Urinary bladder (tissue), 4 donors: ENCODE data around the gene KRTAP21-1. TPM values are rescaled to one million over a fixed set of nuclear protein-coding genes. Genes with fewer than 3 reads are reported as not detected.

Experiments used
- DNase-seq: peaks from one replicate; pipeline ENCODE4 v3.0.0-alpha.2; 2015; ENCODE audit errors: extremely low spot score
- H3K27ac ChIP-seq: one replicate; pipeline ENCODE4 v1.5.1; 2013; ENCODE audit warnings: low read depth, mild to moderate bottlenecking, moderate library complexity
- H3K36me3 ChIP-seq: one replicate; pipeline ENCODE4 v1.6.1; 2013; ENCODE audit warnings: mild to moderate bottlenecking, moderate library complexity; ENCODE audit not compliant: insufficient read depth
- H3K4me1 ChIP-seq: one replicate; pipeline ENCODE4 v1.6.1; 2013; ENCODE audit warnings: mild to moderate bottlenecking, moderate library complexity; ENCODE audit not compliant: insufficient read depth
- H3K4me3 ChIP-seq: one replicate; pipeline ENCODE4 v1.5.1; 2013; ENCODE audit warnings: low read depth, low read length
- WGBS: extraction: QIAGEN DNeasy Blood & Tissue Kit; methylation state at CpG from one replicate; pipeline ENCODE4 v1.1.7; 2013; 5-methylcytosine and 5-hydroxymethylcytosine counted together
- polyA plus RNA-seq: library from polyadenylated mRNA; stranded (reverse); fragments of 200-250 nt; gene quantifications from one replicate; pipeline ENCODE4 v1.2.3, GENCODE V29; 2013
- small RNA-seq: library from RNA; depleted of rRNA; stranded (forward); fragments of <200 nt; gene quantifications from one replicate; pipeline ENCODE3, GENCODE V24; 2014
- total RNA-seq: library from RNA; depleted of rRNA; stranded (reverse); fragments of >200 nt; gene quantifications from one replicate; pipeline ENCODE4 v1.2.3, GENCODE V29; 2014
- donor health status: healthy with polysubstance abuse.
- donor health status: healthy.

Gene KRTAP21-1
- total and polyA plus RNA-seq, 2 donors = not detected

DNA sequence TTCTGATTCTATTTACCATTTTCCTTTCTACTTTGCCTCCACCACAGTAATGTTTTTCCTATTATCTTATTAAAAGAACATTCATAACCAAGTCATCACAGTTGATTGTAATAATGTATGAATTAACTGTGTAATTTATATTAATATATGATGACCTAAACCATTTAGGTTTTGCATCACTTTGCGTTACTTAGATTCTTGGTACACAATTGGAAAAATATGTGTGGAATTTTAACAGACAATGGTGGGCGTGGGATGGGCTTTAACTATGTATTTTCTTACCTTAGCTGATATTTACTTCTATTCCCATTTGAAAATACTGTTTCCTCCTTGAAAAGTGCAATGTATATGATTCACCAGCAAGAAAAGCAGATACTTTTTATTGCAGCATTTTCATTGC is 40.3 kb downstream of the KRTAP21-1 start:
- 76% methylated on average over 2 of the region's 2 CpGs for WGBS
- H3K27ac ChIP-seq = no peak overlapping the region
- no peak overlapping the region for H3K4me3 ChIP-seq
- H3K4me1 ChIP-seq = no peaks in the 10 kb centered on the region
- H3K36me3 ChIP-seq = no peaks in the 10 kb centered on the region
- no peak for DNase-seq

- H3K27ac ChIP-seq = no peak overlapping the region
- no peak overlapping the region for H3K4me3 ChIP-seq
- DNase-seq = no peak
- WGBS = 65% methylated on average over 3 of the region's 3 CpGs
- H3K4me1 ChIP-seq = no peaks in the 10 kb centered on the region
- H3K36me3 ChIP-seq = no peaks in the 10 kb centered on the region
Observed at GRCh38 chr21:30714456-30714855, 40.8 kb downstream of the KRTAP21-1 start.

GRCh38 chr21:30713766-30714165 is 41.5 kb downstream of the KRTAP21-1 start:
- H3K36me3 ChIP-seq = no peaks in the 10 kb centered on the region
- no peak overlapping the region for H3K4me3 ChIP-seq
- WGBS = 84% methylated on average over 3 of the region's 3 CpGs
- H3K4me1 ChIP-seq = no peaks in the 10 kb centered on the region
- no peak for DNase-seq
- H3K27ac ChIP-seq = no peak overlapping the region

- H3K27ac ChIP-seq = no peak overlapping the region
- no peaks in the 10 kb centered on the region for H3K4me1 ChIP-seq
- H3K36me3 ChIP-seq = no peaks in the 10 kb centered on the region
- 38% methylated on average over 3 of the region's 3 CpGs for WGBS
- no peak overlapping the region for H3K4me3 ChIP-seq
- no peak for DNase-seq
Observed at GRCh38 chr21:30710499-30710898, 44.7 kb downstream of the KRTAP21-1 start.

DNA sequence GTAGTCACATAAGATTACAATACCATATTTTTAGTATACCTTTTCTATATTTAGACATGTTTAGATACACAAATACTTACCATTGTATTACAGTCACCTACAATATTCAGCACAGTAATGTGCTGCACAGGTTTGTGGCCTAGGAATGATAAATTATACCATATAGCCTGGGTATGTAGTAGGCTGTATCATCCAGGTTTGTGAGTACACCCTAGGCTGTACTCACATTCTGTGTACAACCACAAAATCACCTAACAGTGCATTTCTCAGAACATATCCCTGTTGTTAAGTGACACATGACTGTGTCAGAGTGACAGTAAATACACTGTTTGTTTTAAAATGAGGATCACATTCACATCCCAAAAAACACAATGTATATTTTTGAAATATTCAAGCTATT is 47.8 kb downstream of the KRTAP21-1 start:
- Histone ChIP-seq H3K27ac (no peak overlapping the region), H3K4me3 (no peak overlapping the region), H3K4me1 (no peaks in the 10 kb centered on the region), H3K36me3 (no peaks in the 10 kb centered on the region)
- no peak for DNase-seq

Small RNAs within 50 kb of the gene (small RNA-seq; reads per million reads assigned to genes)
- gene AP000244.1 = not detected
- gene KRTAP21-3 = not detected
- not detected for gene KRTAP8-2P

Other genes with a start within 250 kb of the KRTAP21-1 start
- gene KRTAP19-6, start 213.6 kb downstream of the KRTAP21-1 start, total RNA-seq = not detected
- gene KRTAP19-6, start 213.6 kb downstream of the KRTAP21-1 start, polyA plus RNA-seq = not detected
- not detected for gene KRTAP19-7, start 194.1 kb downstream of the KRTAP21-1 start, total RNA-seq
- not detected for gene KRTAP19-7, start 194.1 kb downstream of the KRTAP21-1 start, polyA plus RNA-seq
- not detected for gene KRTAP22-2, start 165.0 kb downstream of the KRTAP21-1 start, total RNA-seq
- gene KRTAP22-2, start 165.0 kb downstream of the KRTAP21-1 start, polyA plus RNA-seq = not detected
- gene KRTAP6-3, start 163.0 kb downstream of the KRTAP21-1 start, total RNA-seq = not detected
- not detected for gene KRTAP6-3, start 163.0 kb downstream of the KRTAP21-1 start, polyA plus RNA-seq
- not detected for gene KRTAP6-2, start 156.5 kb downstream of the KRTAP21-1 start, total RNA-seq
- gene KRTAP6-2, start 156.5 kb downstream of the KRTAP21-1 start, polyA plus RNA-seq = not detected
- not detected for gene KRTAP22-1, start 154.3 kb downstream of the KRTAP21-1 start, total RNA-seq
- gene KRTAP22-1, start 154.3 kb downstream of the KRTAP21-1 start, polyA plus RNA-seq = not detected
- not detected for gene KRTAP6-1, start 141.5 kb downstream of the KRTAP21-1 start, total RNA-seq
- not detected for gene KRTAP6-1, start 141.5 kb downstream of the KRTAP21-1 start, polyA plus RNA-seq
- gene KRTAP20-1, start 139.0 kb downstream of the KRTAP21-1 start, total RNA-seq = not detected
- not detected for gene KRTAP20-1, start 139.0 kb downstream of the KRTAP21-1 start, polyA plus RNA-seq
- not detected for gene KRTAP20-4, start 134.8 kb downstream of the KRTAP21-1 start, total RNA-seq
- gene KRTAP20-4, start 134.8 kb downstream of the KRTAP21-1 start, polyA plus RNA-seq = not detected
- not detected for gene KRTAP20-2, start 120.2 kb downstream of the KRTAP21-1 start, total RNA-seq
- gene KRTAP20-2, start 120.2 kb downstream of the KRTAP21-1 start, polyA plus RNA-seq = not detected
- gene KRTAP20-3, start 112.6 kb downstream of the KRTAP21-1 start, total RNA-seq = not detected
- gene KRTAP20-3, start 112.6 kb downstream of the KRTAP21-1 start, polyA plus RNA-seq = not detected
- not detected for gene KRTAP21-3, start 36.7 kb downstream of the KRTAP21-1 start, total RNA-seq
- gene KRTAP21-3, start 36.7 kb downstream of the KRTAP21-1 start, polyA plus RNA-seq = not detected
- gene KRTAP21-2, start 8.2 kb downstream of the KRTAP21-1 start, total RNA-seq = not detected
- gene KRTAP21-2, start 8.2 kb downstream of the KRTAP21-1 start, polyA plus RNA-seq = not detected
- not detected for gene KRTAP8-1, start 57.8 kb upstream of the KRTAP21-1 start, total RNA-seq
- not detected for gene KRTAP8-1, start 57.8 kb upstream of the KRTAP21-1 start, polyA plus RNA-seq
- not detected for gene KRTAP7-1, start 74.3 kb upstream of the KRTAP21-1 start, total RNA-seq
- not detected for gene KRTAP7-1, start 74.3 kb upstream of the KRTAP21-1 start, polyA plus RNA-seq
- gene KRTAP11-1, start 126.2 kb upstream of the KRTAP21-1 start, total RNA-seq = not detected
- gene KRTAP11-1, start 126.2 kb upstream of the KRTAP21-1 start, polyA plus RNA-seq = not detected